ENCODE measurements around the gene RHBDL1. TPM values are rescaled to one million over a fixed set of nuclear protein-coding genes. Genes with fewer than 3 reads are reported as not detected.

RHBDL1 gene
- total and polyA plus RNA-seq, 2 of the 8 experiments (the other 6 are each of a cell fraction or from before 2014, with no cell fraction given): 4.0 to 8.1 TPM

DNA sequence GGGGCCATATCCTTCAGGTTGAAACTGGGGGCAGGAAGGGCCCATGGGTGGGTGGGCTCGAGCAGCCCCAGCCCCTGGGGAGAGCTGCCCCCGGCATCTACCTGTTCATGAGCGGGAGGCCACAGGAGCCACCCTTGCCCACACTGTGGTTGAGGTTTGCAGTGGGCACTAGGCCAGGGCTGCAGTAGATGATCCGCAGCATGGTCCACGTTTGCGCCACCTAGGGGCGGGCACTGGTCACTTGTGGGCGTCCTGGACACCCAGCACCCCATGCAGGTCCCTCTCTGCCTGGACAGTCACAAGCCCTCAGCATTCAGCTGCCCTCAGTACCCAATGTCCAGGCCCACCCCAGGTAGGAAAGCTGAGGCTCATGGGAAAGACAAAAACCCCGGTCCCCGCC, 10.5 kb downstream of the RHBDL1 start:
- H3K79me1 ChIP-seq (ENCODE audit: low read depth, low read length): peaks cover 10% of the 10 kb centered on the region
- 84% methylated on average over 10 of the region's 10 CpGs; no CpG with 5 or more reads in 1 of the 2 experiments for WGBS, 2 experiments (ENCODE audit: extremely low coverage in 1 of 2, insufficient coverage in 1 of 2, insufficient read length in 1 of 2, insufficient replicate concordance in 2 of 2, low coverage in 1 of 2, low lambda C conversion rate in 2 of 2, missing lambda C conversion rate in 1 of 2)
- H3K18ac ChIP-seq (ENCODE audit: extremely low read depth, low read length): no peak overlapping the region
- no peak overlapping the region for H3K56ac ChIP-seq (replicated peaks; ENCODE audit: insufficient read length, low read depth, low read length)
- no peaks in the 10 kb centered on the region for H3K9me3 ChIP-seq (ENCODE audit: insufficient read depth in 2 of 2, low read depth in 1 of 2, low read length in 1 of 2)
- H3K9ac ChIP-seq (replicated peaks in 1 of 4; ENCODE audit: extremely low read depth in 1 of 4, low read depth in 3 of 4, low read length in 3 of 4): no peak overlapping the region
- POLR2A ChIA-PET (ENCODE audit: partially characterized antibody): interaction anchor here (0.8 to 2.5 kb wide), 10 partner anchors 10 to 98 kb away, joined by 3 to 6 read pairs (median 4); partner anchors contain the start of genes RHBDL1 and RHOT2
- H3K23ac ChIP-seq (ENCODE audit: insufficient read length): no peak overlapping the region
- H3K36me3 ChIP-seq (ENCODE audit: control insufficient read depth in 2 of 4, insufficient read depth in 4 of 4, low read length in 3 of 4): peaks cover 4 to 28% (median 15%) of the 10 kb centered on the region in 4 experiments; a peak in 7 of 8 replicates
- H3K4me2 ChIP-seq (ENCODE audit: insufficient read depth in 1 of 2, low read depth in 2 of 2, low read length in 2 of 2): no peak overlapping the region
- no peak overlapping the region for H3K4me3 ChIP-seq (ENCODE audit: extremely low read depth in 1 of 4, insufficient read depth in 2 of 4, low read depth in 3 of 4, low read length in 4 of 4)
- no peak overlapping the region for H2AFZ ChIP-seq (ENCODE audit: low read length)
- peaks cover 4 to 33% of the 10 kb centered on the region in 2 experiments for H4K20me1 ChIP-seq (replicated peaks in 1 of 2; ENCODE audit: control insufficient read depth in 1 of 2, insufficient read depth in 2 of 2, low read length in 2 of 2)
- TF ChIP-seq EGR1 (IDR thresholded peaks at IDR 0.05; ENCODE audit: borderline replicate concordance, low read depth, low read length): 0 out of 2 replicates have a peak, but pooled peaks have one; percentile 48
- TF ChIP-seq, protein P1, sequence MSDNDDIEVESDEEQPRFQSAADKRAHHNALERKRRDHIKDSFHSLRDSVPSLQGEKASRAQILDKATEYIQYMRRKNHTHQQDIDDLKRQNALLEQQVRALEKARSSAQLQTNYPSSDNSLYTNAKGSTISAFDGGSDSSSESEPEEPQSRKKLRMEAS (IDR thresholded peaks at IDR 0.05): peak; percentile 48; the same call in 1 of the 2 replicates
- TF ChIP-seq GABPA (IDR thresholded peaks at IDR 0.05; ENCODE audit: borderline replicate concordance, insufficient read depth, low read length): peak; percentile 46; the same call in 1 of the 2 replicates
- peak in 1 of 2 experiments; percentile 34; a peak in 1 of 4 replicates for TF ChIP-seq RAD21 (IDR thresholded peaks at IDR 0.05 in 1 of 2, conservative IDR thresholded peaks at IDR 0.05 in 1 of 2; ENCODE audit: low read depth in 2 of 2, low read length in 2 of 2)
- TF ChIP-seq CHD2 (IDR thresholded peaks at IDR 0.05; ENCODE audit: low read length): no peak
- TF ChIP-seq, protein P2, sequence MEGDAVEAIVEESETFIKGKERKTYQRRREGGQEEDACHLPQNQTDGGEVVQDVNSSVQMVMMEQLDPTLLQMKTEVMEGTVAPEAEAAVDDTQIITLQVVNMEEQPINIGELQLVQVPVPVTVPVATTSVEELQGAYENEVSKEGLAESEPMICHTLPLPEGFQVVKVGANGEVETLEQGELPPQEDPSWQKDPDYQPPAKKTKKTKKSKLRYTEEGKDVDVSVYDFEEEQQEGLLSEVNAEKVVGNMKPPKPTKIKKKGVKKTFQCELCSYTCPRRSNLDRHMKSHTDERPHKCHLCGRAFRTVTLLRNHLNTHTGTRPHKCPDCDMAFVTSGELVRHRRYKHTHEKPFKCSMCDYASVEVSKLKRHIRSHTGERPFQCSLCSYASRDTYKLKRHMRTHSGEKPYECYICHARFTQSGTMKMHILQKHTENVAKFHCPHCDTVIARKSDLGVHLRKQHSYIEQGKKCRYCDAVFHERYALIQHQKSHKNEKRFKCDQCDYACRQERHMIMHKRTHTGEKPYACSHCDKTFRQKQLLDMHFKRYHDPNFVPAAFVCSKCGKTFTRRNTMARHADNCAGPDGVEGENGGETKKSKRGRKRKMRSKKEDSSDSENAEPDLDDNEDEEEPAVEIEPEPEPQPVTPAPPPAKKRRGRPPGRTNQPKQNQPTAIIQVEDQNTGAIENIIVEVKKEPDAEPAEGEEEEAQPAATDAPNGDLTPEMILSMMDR (IDR thresholded peaks at IDR 0.05; ENCODE audit: control extremely low read depth in 1 of 3, insufficient read depth in 1 of 3, low read depth in 1 of 3, low read length in 3 of 3): peak in 2 of 3 experiments; percentile 52 to 80; a peak in 3 of 4 replicates
- no peak overlapping the region for H2BK12ac ChIP-seq (ENCODE audit: low read depth, low read length)
- CTCF ChIA-PET (ENCODE audit: partially characterized antibody): interaction anchor here (0.6 to 6.0 kb wide), 18 partner anchors 10 to 315 kb away, joined by 3 to 75 read pairs (median 3); partner anchors contain the start of genes FBXL16, RHBDL1, RHOT2 and WDR90
- peaks cover 0 to 11% of the 10 kb centered on the region in 2 experiments; a peak in 1 of 4 replicates for H3K79me2 ChIP-seq (ENCODE audit: control insufficient read depth in 1 of 2, insufficient read depth in 2 of 2, low read length in 2 of 2)
- no peak overlapping the region for H2AK5ac ChIP-seq (ENCODE audit: low read depth, low read length)
- H3K27me3 ChIP-seq (replicated peaks in 1 of 4; ENCODE audit: control insufficient read depth in 3 of 4, extremely low read depth in 1 of 4, insufficient read depth in 3 of 4, low read length in 3 of 4): peaks cover 0 to 2% (median under 1%) of the 10 kb centered on the region in 4 experiments; a peak in 1 of 7 replicates
- H4K5ac ChIP-seq (ENCODE audit: insufficient read length, low read depth, low read length): no peak overlapping the region
- H4K8ac ChIP-seq (ENCODE audit: extremely low read depth, insufficient read depth, low read length): no peak overlapping the region
- H2BK20ac ChIP-seq (ENCODE audit: low read length): no peak overlapping the region
- no peak overlapping the region for H3K4ac ChIP-seq (replicated peaks; ENCODE audit: insufficient read length, low read depth, low read length)
- H2BK5ac ChIP-seq (ENCODE audit: low read depth, low read length): no peak overlapping the region
- no peak overlapping the region for H2BK120ac ChIP-seq (replicated peaks; ENCODE audit: low read depth, low read length)
- H2BK15ac ChIP-seq (ENCODE audit: low read length): no peak overlapping the region
- H3K27ac ChIP-seq (ENCODE audit: low read depth, low read length): no peak overlapping the region
- H4K91ac ChIP-seq (replicated peaks; ENCODE audit: insufficient read length, low read length): no peak overlapping the region
- H3K4me1 ChIP-seq (replicated peaks in 1 of 4; ENCODE audit: control insufficient read depth in 3 of 4, insufficient read depth in 4 of 4, low read length in 3 of 4): peaks cover 0 to 21% (median 15%) of the 10 kb centered on the region in 4 experiments; a peak in 5 of 7 replicates
- no peak overlapping the region for H3K14ac ChIP-seq (ENCODE audit: insufficient read length)
- H3K23me2 ChIP-seq (ENCODE audit: low read depth, low read length): peaks cover 15% of the 10 kb centered on the region
- FAIRE-seq: no peak
- peak in 1 of 2 experiments; percentile 78 for DNase-seq (ENCODE audit: low read depth in 1 of 2, low spot score in 2 of 2)
